Measurements from ENCODE around the gene KDELR1. TPM values are rescaled to one million over a fixed set of nuclear protein-coding genes. Genes with fewer than 3 reads are reported as not detected.

The KDELR1 gene
- polyA plus RNA-seq, 1 donor from 2014 or later, result 29.2 TPM

DNA sequence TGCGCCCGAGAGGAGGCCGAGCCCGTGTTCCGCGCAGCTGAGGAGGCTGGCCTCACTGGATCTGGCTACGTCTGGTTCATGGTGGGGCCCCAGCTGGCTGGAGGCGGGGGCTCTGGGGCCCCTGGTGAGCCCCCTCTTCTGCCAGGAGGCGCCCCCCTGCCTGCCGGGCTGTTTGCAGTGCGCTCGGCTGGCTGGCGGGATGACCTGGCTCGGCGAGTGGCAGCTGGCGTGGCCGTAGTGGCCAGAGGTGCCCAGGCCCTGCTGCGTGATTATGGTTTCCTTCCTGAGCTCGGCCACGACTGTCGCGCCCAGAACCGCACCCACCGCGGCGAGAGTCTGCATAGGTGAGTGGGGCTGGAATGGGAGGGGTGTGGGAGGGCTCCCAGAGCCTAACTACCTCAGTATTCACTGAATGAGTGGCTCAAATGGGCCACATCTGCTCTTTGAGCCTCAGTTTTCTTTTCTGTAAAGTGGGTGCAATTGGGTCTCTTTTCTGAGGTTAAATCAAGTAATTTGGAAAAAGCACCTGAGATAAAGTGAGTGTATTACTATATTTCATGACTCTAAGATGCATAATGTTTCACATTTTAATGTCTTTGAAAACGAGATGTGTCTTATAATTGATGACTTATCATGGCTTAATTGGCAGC is 13.8 kb upstream of the KDELR1 start:
- H3K27me3 Mint-ChIP-seq, result peaks cover 17% of the 10 kb centered on the region
- H3K4me1 Mint-ChIP-seq, result peaks cover 8 to 11% (median 9%) of the 10 kb centered on the region in 3 donors
- peaks cover 2 to 6% (median 4%) of the 10 kb centered on the region in 3 donors for H3K9me3 Mint-ChIP-seq
- H3K27ac Mint-ChIP-seq, result no peak overlapping the region
- H3K4me3 Mint-ChIP-seq, result no peak overlapping the region
- peaks cover 4% of the 10 kb centered on the region for H3K36me3 Mint-ChIP-seq

DNA sequence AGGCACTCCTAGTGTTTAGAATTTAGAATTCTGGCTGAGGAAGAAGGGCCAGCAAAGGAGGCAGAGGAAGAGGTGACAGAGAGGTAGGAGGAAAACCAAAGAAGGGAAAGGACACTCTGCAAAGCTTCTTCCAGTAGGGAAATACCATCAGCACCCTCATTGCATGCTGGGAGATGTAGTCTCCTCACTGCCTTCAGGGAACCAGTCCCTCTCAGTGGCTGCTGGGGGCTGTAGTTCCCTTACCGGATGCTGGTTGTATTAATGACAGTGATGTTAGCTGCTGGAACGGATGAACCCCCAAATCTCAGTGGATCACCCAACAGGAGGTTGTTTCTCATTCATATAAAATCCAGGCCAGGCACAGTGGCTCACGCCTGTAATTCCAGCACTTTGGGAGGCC is 12.3 kb upstream of the KDELR1 start:
- Mint-ChIP-seq H3K9me3 (peaks cover 3 to 6% (median 4%) of the 10 kb centered on the region in 3 donors), H3K36me3 (peaks cover 4% of the 10 kb centered on the region), H3K27me3 (peaks cover 14% of the 10 kb centered on the region), H3K27ac (no peak overlapping the region), H3K4me1 (peaks cover 8 to 14% (median 14%) of the 10 kb centered on the region in 3 donors), H3K4me3 (no peak overlapping the region)

DNA sequence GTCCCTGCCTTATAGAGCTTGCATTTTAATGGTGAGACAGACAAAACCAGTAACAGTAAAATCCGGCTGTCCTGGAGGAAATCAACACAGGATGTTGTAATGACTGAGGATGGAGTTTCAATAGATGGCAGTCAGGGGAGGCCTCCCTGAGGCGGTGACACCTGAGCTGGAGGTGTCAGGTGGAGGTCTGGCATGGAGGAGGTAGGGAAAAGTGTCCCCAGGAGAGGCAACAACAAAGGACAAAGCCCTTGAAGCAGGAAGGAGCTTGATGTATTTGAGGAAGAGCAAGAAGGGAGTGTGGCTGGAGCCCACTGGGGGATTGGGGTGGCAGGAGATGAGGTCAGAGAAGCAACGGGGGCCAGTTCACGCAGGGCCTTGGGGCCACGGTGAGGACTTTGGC is 9.9 kb upstream of the KDELR1 start:
- Mint-ChIP-seq H3K27ac (peak overlapping the region in 1 of 3 donors; percentile 25), H3K36me3 (peaks cover 4% of the 10 kb centered on the region), H3K27me3 (peaks cover 16% of the 10 kb centered on the region), H3K9me3 (peaks cover 3 to 4% (median 4%) of the 10 kb centered on the region in 3 donors), H3K4me1 (peaks cover 8 to 21% (median 17%) of the 10 kb centered on the region in 3 donors), H3K4me3 (peak overlapping the region in 1 of 4 donors; percentile 13)

DNA sequence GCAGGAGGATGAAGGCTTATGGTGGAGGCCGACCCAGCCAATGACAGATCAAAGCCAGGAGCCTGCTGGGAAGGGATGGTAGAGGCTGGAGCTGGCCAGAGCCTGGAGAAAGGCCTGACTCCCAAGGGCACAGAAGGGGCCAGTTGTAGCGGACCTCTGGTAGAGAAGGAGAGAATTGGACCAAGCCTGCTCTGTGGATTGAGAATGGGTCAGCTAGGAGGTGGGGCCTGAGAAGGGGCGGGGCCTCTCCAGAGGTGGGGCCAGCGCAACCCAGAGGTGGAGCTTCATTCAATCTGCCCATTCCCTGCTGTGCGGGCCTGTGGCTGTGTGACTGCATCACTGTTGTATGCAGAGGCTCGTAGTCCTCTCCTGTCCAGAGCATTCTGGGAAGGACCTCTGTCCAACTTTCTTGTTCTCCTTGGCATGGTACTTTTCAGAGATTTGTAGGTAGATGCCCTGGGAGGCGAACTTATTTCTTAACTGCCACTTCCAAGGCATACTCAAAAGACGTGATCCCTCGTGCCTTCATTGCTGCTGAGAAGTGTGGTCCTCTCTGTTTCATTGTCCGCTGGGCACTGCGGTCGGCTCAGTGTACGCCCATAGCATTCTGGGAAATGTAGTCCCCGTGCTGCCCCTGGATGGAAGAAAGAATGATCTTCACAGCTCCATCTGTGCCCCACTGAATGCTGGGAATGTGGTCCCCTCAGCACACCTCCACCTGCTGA is 8.8 kb upstream of the KDELR1 start:
- Mint-ChIP-seq H3K27me3 (peaks cover 24% of the 10 kb centered on the region), H3K9me3 (peaks cover 0 to 4% (median 2%) of the 10 kb centered on the region in 3 donors), H3K4me1 (peaks cover 8 to 21% (median 17%) of the 10 kb centered on the region in 3 donors), H3K36me3 (no peaks in the 10 kb centered on the region), H3K27ac (peak overlapping the region in 2 of 3 donors; percentile 4 to 64), H3K4me3 (peak overlapping the region in 3 of 4 donors; percentile 9 to 88 (median 75))

DNA sequence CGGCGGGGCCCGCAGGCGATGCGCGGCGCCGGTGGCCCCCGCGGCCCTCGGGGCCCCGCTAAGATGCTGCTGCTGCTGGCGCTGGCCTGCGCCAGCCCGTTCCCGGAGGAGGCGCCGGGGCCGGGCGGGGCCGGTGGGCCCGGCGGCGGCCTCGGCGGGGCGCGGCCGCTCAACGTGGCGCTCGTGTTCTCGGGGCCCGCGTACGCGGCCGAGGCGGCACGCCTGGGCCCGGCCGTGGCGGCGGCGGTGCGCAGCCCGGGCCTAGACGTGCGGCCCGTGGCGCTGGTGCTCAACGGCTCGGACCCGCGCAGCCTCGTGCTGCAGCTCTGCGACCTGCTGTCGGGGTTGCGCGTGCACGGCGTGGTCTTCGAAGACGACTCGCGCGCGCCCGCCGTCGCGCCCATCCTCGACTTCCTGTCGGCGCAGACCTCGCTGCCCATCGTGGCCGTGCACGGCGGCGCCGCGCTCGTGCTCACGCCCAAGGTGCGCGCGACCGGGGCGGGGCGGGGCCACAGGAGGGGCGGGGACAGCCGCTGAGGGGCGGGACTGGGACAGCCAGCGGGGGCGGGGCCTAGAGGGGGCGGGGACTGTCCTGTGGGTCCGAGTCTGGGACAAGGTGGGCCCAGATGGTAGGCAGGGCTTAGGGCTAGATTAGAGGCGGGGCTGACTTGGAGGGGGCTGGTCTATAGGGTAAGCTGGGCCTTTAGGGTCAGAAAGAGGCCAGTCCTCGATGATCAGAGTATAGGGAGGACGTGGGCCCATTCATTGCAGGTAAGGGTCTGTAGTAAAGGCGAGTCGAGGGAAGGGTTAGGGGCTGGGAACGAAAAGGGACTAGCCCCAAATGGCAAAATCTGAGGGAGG is 7.3 kb upstream of the KDELR1 start:
- H3K4me1 Mint-ChIP-seq, result peaks cover 8 to 26% (median 21%) of the 10 kb centered on the region in 3 donors
- H3K36me3 Mint-ChIP-seq, result no peaks in the 10 kb centered on the region
- peaks cover 32% of the 10 kb centered on the region for H3K27me3 Mint-ChIP-seq
- peaks cover 0 to 4% (median 2%) of the 10 kb centered on the region in 3 donors for H3K9me3 Mint-ChIP-seq
- H3K4me3 Mint-ChIP-seq, result peak overlapping the region; percentile 65 to 88 (median 81)
- peak overlapping the region in 2 of 3 donors; percentile 11 to 64 for H3K27ac Mint-ChIP-seq

DNA sequence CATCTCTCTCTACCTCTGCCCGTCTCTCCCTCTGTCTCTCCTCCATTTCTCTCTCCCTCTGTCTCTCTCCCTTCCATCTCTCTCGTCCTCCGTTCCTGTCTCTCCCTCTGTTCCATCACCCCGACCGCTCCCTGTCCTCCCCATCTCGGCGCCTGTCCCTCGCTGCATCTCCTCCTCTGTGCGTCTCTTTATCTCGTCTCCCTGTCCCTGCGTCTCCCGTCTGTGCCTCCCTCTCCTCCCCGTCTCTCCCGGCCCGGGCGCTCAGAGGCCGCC is 6.7 kb upstream of the KDELR1 start:
- Mint-ChIP-seq H3K36me3 (no peaks in the 10 kb centered on the region), H3K27ac (peak overlapping the region; percentile 11 to 63 (median 60)), H3K27me3 (peaks cover 32% of the 10 kb centered on the region), H3K9me3 (peaks cover 0 to 4% (median 2%) of the 10 kb centered on the region in 3 donors), H3K4me3 (peak overlapping the region; percentile 78 to 91 (median 83)), H3K4me1 (peaks cover 8 to 23% (median 18%) of the 10 kb centered on the region in 3 donors)

DNA sequence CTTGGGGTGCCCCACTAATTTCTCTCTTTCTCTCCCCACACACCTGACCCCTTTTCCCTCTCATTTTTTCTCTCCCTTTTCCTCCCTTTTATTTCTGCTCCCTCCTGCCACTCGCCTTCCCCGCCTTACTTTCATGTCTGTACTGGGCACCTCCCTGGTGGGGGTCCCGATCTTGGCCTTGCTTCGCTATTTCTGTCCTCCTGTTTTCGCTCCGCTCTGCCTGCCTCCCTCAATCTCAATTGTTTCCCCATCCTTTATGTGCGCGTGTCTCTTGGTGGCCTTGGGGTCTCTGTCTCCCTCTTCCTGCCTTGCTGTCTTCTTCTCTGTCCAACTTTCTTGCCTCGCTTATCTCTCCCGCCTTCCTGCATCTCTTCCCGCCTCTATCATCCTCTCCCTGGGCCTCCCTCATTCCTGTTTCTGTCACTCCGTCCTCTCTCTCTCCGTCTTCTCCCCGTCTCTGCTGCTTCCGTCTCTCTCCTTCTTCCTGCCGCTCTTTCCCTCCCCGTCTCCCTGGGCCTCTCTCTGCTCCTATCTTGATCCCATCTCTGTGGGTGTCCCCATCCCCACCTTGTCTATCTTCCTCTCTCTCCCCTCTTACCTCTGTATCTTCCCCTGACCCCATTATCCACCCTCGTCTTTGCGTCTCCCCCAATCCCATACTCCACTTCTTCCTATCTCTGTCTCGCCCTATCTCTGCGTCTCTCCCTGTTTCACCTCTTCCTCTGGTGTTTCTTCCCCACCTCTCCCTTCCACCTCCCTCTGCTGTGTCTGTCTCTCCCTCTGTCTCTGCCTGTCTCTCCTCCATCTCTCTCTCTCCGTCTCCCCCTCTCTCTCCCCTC is 6.1 kb upstream of the KDELR1 start:
- peaks cover 8 to 23% (median 18%) of the 10 kb centered on the region in 3 donors for H3K4me1 Mint-ChIP-seq
- peak overlapping the region; percentile 78 to 91 (median 83) for H3K4me3 Mint-ChIP-seq
- no peaks in the 10 kb centered on the region for H3K36me3 Mint-ChIP-seq
- peak overlapping the region in 2 of 3 donors; percentile 60 to 63 for H3K27ac Mint-ChIP-seq
- H3K9me3 Mint-ChIP-seq, result peaks cover 0 to 4% (median 2%) of the 10 kb centered on the region in 3 donors
- H3K27me3 Mint-ChIP-seq, result peaks cover 33% of the 10 kb centered on the region

DNA sequence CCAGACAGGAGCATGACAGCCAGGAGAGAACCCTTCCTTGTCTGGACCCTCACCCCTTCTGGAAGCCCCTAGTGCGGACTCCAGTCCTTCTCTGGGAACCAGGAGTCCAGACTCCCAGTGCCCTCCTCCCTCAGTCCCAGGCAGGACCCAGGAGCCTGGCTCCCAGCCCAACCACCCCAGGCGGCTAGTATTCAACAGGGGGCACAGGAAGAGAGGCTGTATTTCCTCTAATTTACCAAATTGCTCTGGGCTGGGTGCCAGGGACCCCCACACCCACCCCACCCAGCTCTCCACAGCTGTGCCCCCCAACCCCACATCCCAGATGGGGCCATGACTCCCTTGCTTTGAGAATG is 5.4 kb upstream of the KDELR1 start:
- Mint-ChIP-seq H3K4me1 (peaks cover 8 to 21% (median 16%) of the 10 kb centered on the region in 3 donors), H3K27ac (no peak overlapping the region), H3K9me3 (peaks cover 0 to 4% (median 0%) of the 10 kb centered on the region in 3 donors), H3K27me3 (peaks cover 33% of the 10 kb centered on the region), H3K4me3 (no peak overlapping the region), H3K36me3 (no peaks in the 10 kb centered on the region)

DNA sequence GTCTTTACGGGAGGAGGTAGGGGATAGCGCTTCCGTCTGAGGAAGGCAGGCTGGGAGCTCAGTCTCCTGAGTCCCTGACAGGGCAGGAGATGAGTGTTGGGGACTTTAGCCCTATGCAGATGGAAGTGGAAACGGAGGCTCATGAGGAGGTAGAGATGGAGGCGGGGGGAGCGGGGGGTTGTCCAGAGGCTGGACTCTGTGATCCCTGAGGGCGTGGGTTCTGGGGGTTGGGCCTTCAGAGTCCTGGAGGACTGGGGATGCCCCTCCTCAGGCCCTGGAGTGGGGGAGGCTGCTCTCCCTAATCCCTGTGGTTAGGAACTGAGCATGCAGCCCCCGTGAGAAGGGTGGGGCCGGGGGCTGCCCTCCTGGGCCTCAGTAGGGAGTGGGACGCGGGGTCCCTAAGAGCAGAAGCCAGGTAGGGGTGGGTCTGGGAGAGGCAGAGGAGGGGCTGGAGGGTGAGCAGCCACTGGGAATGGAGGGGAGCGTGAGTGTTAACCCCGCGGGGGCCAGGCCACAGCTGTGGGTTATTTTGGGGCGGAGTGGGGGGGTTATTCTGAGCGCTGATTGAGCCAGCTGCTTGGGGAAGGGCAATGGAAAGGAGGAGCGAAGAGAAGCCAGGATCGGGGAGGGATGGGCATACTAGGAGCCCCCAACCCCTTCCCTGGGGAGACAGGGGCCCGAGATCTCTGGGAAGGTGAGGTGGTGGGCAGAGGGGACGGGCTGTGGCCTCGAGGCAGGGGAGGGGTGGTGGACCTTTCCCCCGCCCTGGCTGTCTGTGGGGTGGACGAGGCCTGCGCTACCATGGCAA is 4.9 kb upstream of the KDELR1 start:
- Mint-ChIP-seq H3K4me1 (peaks cover 6 to 20% (median 16%) of the 10 kb centered on the region in 3 donors), H3K9me3 (peaks cover 0 to 4% (median 0%) of the 10 kb centered on the region in 3 donors), H3K4me3 (peak overlapping the region in 3 of 4 donors; percentile 2 to 83 (median 64)), H3K27ac (no peak overlapping the region), H3K27me3 (peaks cover 33% of the 10 kb centered on the region), H3K36me3 (no peaks in the 10 kb centered on the region)

DNA sequence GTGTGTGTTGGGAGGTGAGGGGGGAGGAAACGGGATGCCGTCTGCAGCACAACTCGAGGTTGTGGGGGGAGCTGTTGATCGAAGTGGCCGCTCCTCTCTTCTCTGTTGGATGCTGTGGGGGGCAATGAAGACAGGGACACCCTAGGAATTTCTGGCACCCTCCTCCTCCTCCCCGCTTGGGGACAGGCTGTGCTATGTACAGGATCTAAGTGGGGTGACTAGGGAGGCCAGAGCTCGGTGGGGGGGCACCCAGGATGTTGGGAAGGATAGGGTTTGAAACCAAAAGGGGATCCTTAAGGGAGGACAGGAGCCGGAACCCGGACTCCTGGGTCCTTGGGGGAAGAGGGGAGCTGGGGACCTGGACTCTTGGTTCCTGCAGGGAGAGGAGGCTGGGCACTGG is 4.1 kb upstream of the KDELR1 start:
- H3K27ac Mint-ChIP-seq, result no peak overlapping the region
- no peaks in the 10 kb centered on the region for H3K36me3 Mint-ChIP-seq
- H3K9me3 Mint-ChIP-seq, result peaks cover 0 to 4% (median 0%) of the 10 kb centered on the region in 3 donors
- H3K4me3 Mint-ChIP-seq, result peak overlapping the region; percentile 2 to 83 (median 22)
- peaks cover 4 to 20% (median 16%) of the 10 kb centered on the region in 3 donors for H3K4me1 Mint-ChIP-seq
- peaks cover 33% of the 10 kb centered on the region for H3K27me3 Mint-ChIP-seq

DNA sequence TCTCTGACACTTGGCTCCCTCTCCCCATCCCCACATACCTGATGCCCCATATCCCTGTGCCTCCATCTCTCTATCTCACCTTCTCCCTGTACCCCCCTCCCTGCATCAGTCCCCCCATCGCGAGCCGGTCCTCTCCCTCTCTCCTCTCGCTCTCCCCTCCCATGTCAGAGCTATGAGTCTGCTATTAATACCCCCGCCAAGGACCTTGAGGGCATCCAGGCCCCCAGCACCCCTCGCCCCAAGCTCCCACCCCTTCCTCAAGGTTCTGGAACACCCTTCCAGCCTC is 3.8 kb upstream of the KDELR1 start:
- H3K36me3 Mint-ChIP-seq, result no peaks in the 10 kb centered on the region
- H3K4me1 Mint-ChIP-seq, result peaks cover 0 to 20% (median 15%) of the 10 kb centered on the region in 3 donors
- peaks cover 33% of the 10 kb centered on the region for H3K27me3 Mint-ChIP-seq
- peak overlapping the region in 2 of 4 donors; percentile 2 to 63 for H3K4me3 Mint-ChIP-seq
- H3K9me3 Mint-ChIP-seq, result peaks cover 0 to 4% (median 0%) of the 10 kb centered on the region in 3 donors
- H3K27ac Mint-ChIP-seq, result no peak overlapping the region

DNA sequence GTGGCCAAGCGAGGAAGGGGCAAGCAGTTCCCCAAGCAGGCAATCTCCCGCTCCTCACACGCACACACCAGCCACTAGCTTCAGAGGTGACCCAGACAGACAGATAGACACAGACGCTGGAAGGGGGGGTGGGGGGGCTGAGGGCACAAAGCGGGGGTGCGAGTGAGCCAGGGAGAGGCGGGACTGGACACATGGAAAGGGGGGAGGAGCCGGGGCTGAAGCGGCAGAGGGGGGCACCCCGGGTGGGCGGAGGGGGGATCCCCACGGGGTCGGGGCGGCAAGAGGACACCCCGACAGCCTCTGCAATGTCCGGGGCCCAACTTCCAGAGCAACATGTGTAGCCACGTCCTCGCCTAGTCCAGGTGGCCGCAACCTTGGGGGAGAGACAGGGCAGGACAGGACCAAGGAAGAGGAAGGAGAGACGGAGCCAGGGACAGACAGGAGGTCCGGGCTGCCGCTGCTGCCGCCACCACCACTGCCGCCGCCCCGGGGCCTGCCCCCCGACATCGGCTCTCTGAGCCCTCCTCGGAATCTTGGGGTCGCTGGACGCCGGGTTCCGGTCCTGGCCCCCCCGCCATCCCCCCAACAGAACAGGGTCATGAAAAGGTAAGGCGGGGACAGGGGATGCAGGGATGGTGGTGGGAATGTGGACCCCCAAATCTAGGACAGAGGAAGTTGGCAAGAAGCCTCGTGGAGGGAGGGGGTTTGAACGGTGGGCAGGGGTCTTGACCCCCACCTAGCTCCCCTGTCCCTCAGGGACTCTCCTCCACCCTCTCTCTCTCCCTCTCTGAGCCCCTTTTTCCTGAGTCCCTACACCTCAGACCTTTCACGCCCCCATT is 3.2 kb upstream of the KDELR1 start:
- H3K27me3 Mint-ChIP-seq, result peaks cover 33% of the 10 kb centered on the region
- peaks cover 0 to 1% (median 0%) of the 10 kb centered on the region in 3 donors for H3K9me3 Mint-ChIP-seq
- H3K27ac Mint-ChIP-seq, result peak overlapping the region in 1 of 3 donors; percentile 76
- H3K4me3 Mint-ChIP-seq, result peak overlapping the region; percentile 39 to 87 (median 78)
- H3K36me3 Mint-ChIP-seq, result no peaks in the 10 kb centered on the region
- peaks cover 0 to 19% (median 14%) of the 10 kb centered on the region in 3 donors for H3K4me1 Mint-ChIP-seq
